Measurements from ENCODE around the gene AKT1S1. TPM values are rescaled to one million over a fixed set of nuclear protein-coding genes. Genes with fewer than 3 reads are reported as not detected.

Gene AKT1S1
- total RNA-seq = 23.7 and 28.3 TPM in 2 replicates

GRCh38 chr19:49877020-49877878 is at the start of gene AKT1S1, which contains the start of gene TBC1D17:
Gene AKT1S1 (minus strand): TSS chr19:49877355. CDS start chr19:49873295, 4,060 bp downstream.
Gene TBC1D17 (plus strand): TSS chr19:49877702. CDS start chr19:49877724, 22 bp downstream.

GRCh38 chr19:49896863-49897621 is 19.9 kb upstream of the AKT1S1 start, which contains the start of gene IL4I1:
Gene IL4I1 (minus strand): TSS chr19:49896887. CDS start chr19:49896160, 727 bp downstream.

GRCh38 chr19:49866933-49867782 is 10.0 kb downstream of the AKT1S1 start, which contains the start of gene PNKP:
Gene PNKP (minus strand): TSS chr19:49867576. CDS start chr19:49867204, 372 bp downstream.

GRCh38 chr19:49850487-49851342 is 26.4 kb downstream of the AKT1S1 start, which contains the start of gene PTOV1:
Gene PTOV1 (plus strand): TSS chr19:49851159.

Other genes starting within 250 kb of the AKT1S1 start
- 108 and 112 TPM in 2 replicates for gene RRAS, start 237.2 kb downstream of the AKT1S1 start, total RNA-seq
- 21.1 and 25.8 TPM in 2 replicates for gene SCAF1, start 235.1 kb downstream of the AKT1S1 start, total RNA-seq
- gene IRF3, start 211.5 kb downstream of the AKT1S1 start, total RNA-seq = 52.7 and 69.3 TPM in 2 replicates
- 7.8 and 12.5 TPM in 2 replicates for gene BCL2L12, start 211.4 kb downstream of the AKT1S1 start, total RNA-seq
- 248 and 251 TPM in 2 replicates for gene PRMT1, start 200.1 kb downstream of the AKT1S1 start, total RNA-seq
- 0.72 TPM in 1 of 2 replicates, not detected in the other for gene ADM5, start 187.8 kb downstream of the AKT1S1 start, total RNA-seq
- gene CPT1C, start 186.2 kb downstream of the AKT1S1 start, total RNA-seq = 8.8 and 11.2 TPM in 2 replicates
- gene TSKS, start 114.0 kb downstream of the AKT1S1 start, total RNA-seq = 0.54 and 0.65 TPM in 2 replicates
- 189 and 206 TPM in 2 replicates for gene AP2A1, start 110.4 kb downstream of the AKT1S1 start, total RNA-seq
- 12.2 and 15.2 TPM in 2 replicates for gene FUZ, start 64.1 kb downstream of the AKT1S1 start, total RNA-seq
- gene MED25, start 59.1 kb downstream of the AKT1S1 start, total RNA-seq = 20.3 and 20.9 TPM in 2 replicates
- 72.9 and 91.9 TPM in 2 replicates for gene PTOV1, start 26.2 kb downstream of the AKT1S1 start, total RNA-seq
- 25.3 and 57.9 TPM in 2 replicates for gene PNKP, start 9.8 kb downstream of the AKT1S1 start, total RNA-seq
- gene TBC1D17, start 347 bp upstream of the AKT1S1 start, total RNA-seq = 20.4 and 27.7 TPM in 2 replicates
- not detected in 2 replicates for gene IL4I1, start 19.5 kb upstream of the AKT1S1 start, total RNA-seq
- gene ATF5, start 51.9 kb upstream of the AKT1S1 start, total RNA-seq = 28.0 and 31.4 TPM in 2 replicates
- gene NUP62, start 52.1 kb upstream of the AKT1S1 start, total RNA-seq = 27.4 and 33.2 TPM in 2 replicates
- not detected in 2 replicates for gene SIGLEC11, start 83.8 kb upstream of the AKT1S1 start, total RNA-seq
- gene VRK3, start 148.0 kb upstream of the AKT1S1 start, total RNA-seq = 20.4 and 28.2 TPM in 2 replicates
- gene ZNF473, start 148.7 kb upstream of the AKT1S1 start, total RNA-seq = 6.5 and 11.3 TPM in 2 replicates

All from cardiac atrium fibroblast (primary cell).